Tibial nerve (tissue), 3 donors: ENCODE data around the gene EPPIN.

ENCODE experiments used
- POLR2A ChIP-seq, 2 donors: fragments of 450-650 bp; IDR thresholded peaks; one replicate each; pipeline ENCODE4 v1.6.1; 2017; ENCODE audit warnings: antibody characterized with exemption in 2 of 2, mild to moderate bottlenecking in 2 of 2, moderate library complexity in 2 of 2
- TF ChIP-seq, protein P1 (sequence below), 5 experiments: fragments of 200-600 bp in 3 of 5; fragments of 450-650 bp in 2 of 5; sonication (generic) in 3 of 5; IDR thresholded peaks; one replicate each; pipeline ENCODE4 v1.5.1; 2016 to 2019; ENCODE audit warnings: antibody characterized with exemption in 5 of 5, mild to moderate bottlenecking in 3 of 5, moderate library complexity in 2 of 5

DNA sequence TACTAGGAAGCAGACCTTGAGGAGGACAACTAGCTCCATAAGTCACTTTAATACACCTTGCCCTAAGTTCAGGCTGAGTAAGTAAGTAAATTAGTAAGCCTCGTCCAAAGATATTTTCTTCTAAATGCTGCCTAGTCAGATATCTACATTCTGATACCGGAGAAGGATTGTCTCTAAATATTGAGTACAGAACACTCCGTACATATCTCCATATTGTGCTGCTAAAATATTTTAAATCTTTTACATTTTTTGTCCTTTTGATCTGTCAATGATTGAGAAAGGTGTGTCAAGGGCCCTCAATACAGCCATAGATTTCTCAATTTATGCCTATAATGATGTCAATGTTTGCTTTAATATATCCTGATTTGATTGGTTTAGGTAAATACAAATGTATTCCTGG lies 28.7 kb upstream of the EPPIN start:
- TF ChIP-seq, protein P1, sequence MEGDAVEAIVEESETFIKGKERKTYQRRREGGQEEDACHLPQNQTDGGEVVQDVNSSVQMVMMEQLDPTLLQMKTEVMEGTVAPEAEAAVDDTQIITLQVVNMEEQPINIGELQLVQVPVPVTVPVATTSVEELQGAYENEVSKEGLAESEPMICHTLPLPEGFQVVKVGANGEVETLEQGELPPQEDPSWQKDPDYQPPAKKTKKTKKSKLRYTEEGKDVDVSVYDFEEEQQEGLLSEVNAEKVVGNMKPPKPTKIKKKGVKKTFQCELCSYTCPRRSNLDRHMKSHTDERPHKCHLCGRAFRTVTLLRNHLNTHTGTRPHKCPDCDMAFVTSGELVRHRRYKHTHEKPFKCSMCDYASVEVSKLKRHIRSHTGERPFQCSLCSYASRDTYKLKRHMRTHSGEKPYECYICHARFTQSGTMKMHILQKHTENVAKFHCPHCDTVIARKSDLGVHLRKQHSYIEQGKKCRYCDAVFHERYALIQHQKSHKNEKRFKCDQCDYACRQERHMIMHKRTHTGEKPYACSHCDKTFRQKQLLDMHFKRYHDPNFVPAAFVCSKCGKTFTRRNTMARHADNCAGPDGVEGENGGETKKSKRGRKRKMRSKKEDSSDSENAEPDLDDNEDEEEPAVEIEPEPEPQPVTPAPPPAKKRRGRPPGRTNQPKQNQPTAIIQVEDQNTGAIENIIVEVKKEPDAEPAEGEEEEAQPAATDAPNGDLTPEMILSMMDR (IDR thresholded peaks at IDR 0.05): no peak
- no peak for TF ChIP-seq POLR2A (IDR thresholded peaks at IDR 0.05)
